DOHH2 (cell line): Measurements from ENCODE around the gene NSMCE3.

Experiments
- H3F3A ChIP-seq: fragments of 200-600 bp; sonication (generic), shearing (Covaris generic); 2 replicates; pipeline ENCODE4 v1.6.0; 2016; ENCODE audit warnings: antibody characterized with exemption, mild to moderate bottlenecking; ENCODE audit not compliant: control insufficient read depth, insufficient read depth
- H3K27ac ChIP-seq: fragments of 200-600 bp; sonication (generic); 2 replicates; pipeline ENCODE4 v1.5.1; 2014; ENCODE audit warnings: low read depth, mild to moderate bottlenecking, low read length, moderate library complexity
- H3K27me3 ChIP-seq: fragments of 200-600 bp; sonication (generic); 2 replicates; pipeline ENCODE4 v1.6.1; 2014; ENCODE audit warnings: mild to moderate bottlenecking, low read length, mixed read lengths; ENCODE audit not compliant: control insufficient read depth
- H3K36me3 ChIP-seq: fragments of 200-600 bp; sonication (generic); 2 replicates; pipeline ENCODE4 v1.6.1; 2014; ENCODE audit warnings: mild to moderate bottlenecking, low read length, moderate library complexity, mixed read lengths; ENCODE audit not compliant: control insufficient read depth
- H3K4me1 ChIP-seq: fragments of 200-600 bp; sonication (generic); 2 replicates; pipeline ENCODE4 v1.6.1; 2014; ENCODE audit warnings: mild to moderate bottlenecking, low read length, mixed read lengths; ENCODE audit not compliant: control insufficient read depth
- H3K4me2 ChIP-seq: fragments of 200-600 bp; sonication (generic); 2 replicates; pipeline ENCODE4 v1.6.0; 2014; ENCODE audit warnings: mild to moderate bottlenecking, low read length, moderate library complexity
- H3K4me3 ChIP-seq: fragments of 200-600 bp; sonication (generic); 2 replicates; pipeline ENCODE4 v1.5.1; 2014; ENCODE audit warnings: mild to moderate bottlenecking, low read length, mixed read lengths
- H3K79me2 ChIP-seq: fragments of 200-600 bp; sonication (generic); 2 replicates; pipeline ENCODE4 v1.6.1; 2014; ENCODE audit warnings: mild to moderate bottlenecking, low read length, mixed read lengths; ENCODE audit not compliant: control insufficient read depth
- H3K9me2 ChIP-seq: fragments of 200-600 bp; sonication (generic); replicated peaks from 2 replicates; pipeline ENCODE4 v1.6.1; 2014; ENCODE audit warnings: mild to moderate bottlenecking, low read length, mixed read lengths; ENCODE audit not compliant: control insufficient read depth
- H3K9me3 ChIP-seq: fragments of 200-600 bp; sonication (generic); 2 replicates; pipeline ENCODE4 v1.6.1; 2014; ENCODE audit warnings: antibody characterized with exemption, low read length, mixed read lengths; ENCODE audit not compliant: control insufficient read depth, insufficient read depth
- H4K20me1 ChIP-seq: fragments of 200-600 bp; sonication (generic); 2 replicates; pipeline ENCODE4 v1.6.0; 2014; ENCODE audit warnings: low read depth, mild to moderate bottlenecking, antibody characterized with exemption, low read length, moderate library complexity; ENCODE audit not compliant: control insufficient read depth, insufficient read depth
- CTCF ChIP-seq: fragments of 200-600 bp; sonication (generic); IDR thresholded peaks from one replicate; pipeline ENCODE4 v1.5.1; 2014; ENCODE audit warnings: antibody characterized with exemption, mild to moderate bottlenecking, low read depth, low read length; ENCODE audit not compliant: poor library complexity, severe bottlenecking
- EZH2phosphoT487 ChIP-seq: fragments of 200-600 bp; sonication (generic); IDR thresholded peaks from 2 replicates; pipeline ENCODE4 v1.6.1; 2017; ENCODE audit warnings: borderline replicate concordance, mild to moderate bottlenecking, antibody characterized with exemption, low read length, moderate library complexity, mixed read lengths

Gene NSMCE3

GRCh38 chr15:29285386-29285785, 15.8 kb upstream of the NSMCE3 start:
- H4K20me1 ChIP-seq, result no peaks in the 10 kb centered on the region
- TF ChIP-seq CTCF, result no peak
- no peak for TF ChIP-seq EZH2phosphoT487

GRCh38 chr15:29283381-29283780, 13.8 kb upstream of the NSMCE3 start:
- no peaks in the 10 kb centered on the region for H4K20me1 ChIP-seq
- peaks cover 7% of the 10 kb centered on the region; the same call in 1 of the 2 replicates for H3K9me3 ChIP-seq
- H3K4me3 ChIP-seq, result no peak overlapping the region
- H3K79me2 ChIP-seq, result no peaks in the 10 kb centered on the region
- H3K27ac ChIP-seq, result no peak overlapping the region
- no peak overlapping the region for H3K4me2 ChIP-seq
- H3K4me1 ChIP-seq, result no peaks in the 10 kb centered on the region
- no peaks in the 10 kb centered on the region for H3K36me3 ChIP-seq
- TF ChIP-seq CTCF, result no peak
- TF ChIP-seq EZH2phosphoT487, result no peak
- H3K9me2 ChIP-seq, result no peaks in the 10 kb centered on the region
- H3K27me3 ChIP-seq, result no peaks in the 10 kb centered on the region
- H3F3A ChIP-seq, result no peaks in the 10 kb centered on the region

More at GRCh38 chr15:29285386-29285785, 15.8 kb upstream of the NSMCE3 start:
- no peaks in the 10 kb centered on the region for H3K27me3 ChIP-seq
- no peaks in the 10 kb centered on the region for H3K79me2 ChIP-seq
- H3K36me3 ChIP-seq, result no peaks in the 10 kb centered on the region
- no peaks in the 10 kb centered on the region for H3K4me1 ChIP-seq
- peaks cover 7% of the 10 kb centered on the region; the same call in 1 of the 2 replicates for H3K9me3 ChIP-seq
- no peaks in the 10 kb centered on the region for H3F3A ChIP-seq
- no peaks in the 10 kb centered on the region for H3K9me2 ChIP-seq
- H3K4me2 ChIP-seq, result no peak overlapping the region
- H3K4me3 ChIP-seq, result no peak overlapping the region
- H3K27ac ChIP-seq, result no peak overlapping the region

- Histone ChIP-seq H3K9me3 (peaks cover 7% of the 10 kb centered on the region; the same call in 1 of the 2 replicates), H3K79me2 (no peaks in the 10 kb centered on the region), H3K27ac (no peak overlapping the region), H3K4me3 (no peak overlapping the region), H3K36me3 (no peaks in the 10 kb centered on the region), H3K9me2 (no peaks in the 10 kb centered on the region), H3K4me2 (no peak overlapping the region), H3K27me3 (no peaks in the 10 kb centered on the region), H3F3A (no peaks in the 10 kb centered on the region), H4K20me1 (no peaks in the 10 kb centered on the region), H3K4me1 (no peaks in the 10 kb centered on the region)
- TF ChIP-seq CTCF (no peak), EZH2phosphoT487 (no peak)
These were observed 10.9 kb upstream of the NSMCE3 start for GRCh38 chr15:29280514-29280913.
